ENCODE measurements around the gene OXCT1. TPM values are rescaled to one million over a fixed set of nuclear protein-coding genes. Genes with fewer than 3 reads are reported as not detected.
A peak's percentile ranks its signal among the peaks of the same experiment; 100 is the strongest.

Gene OXCT1
- total and polyA plus RNA-seq, 9 of the 15 experiments (the other 6 are each of a cell fraction or from before 2014, with no cell fraction given), result 24.7 to 61.2 (median 41.9) TPM

GRCh38 chr5:41738710-41739354, 131.4 kb downstream of the OXCT1 start (continued):
- no peak for TF ChIP-seq ZNF75A (CRISPR knock-in tag; IDR thresholded peaks at IDR 0.05)
- no peak for TF ChIP-seq ELK3 (CRISPR knock-in tag; IDR thresholded peaks at IDR 0.05)
- TF ChIP-seq MBD1 (CRISPR knock-in tag; IDR thresholded peaks at IDR 0.05), result no peak
- TF ChIP-seq CTCFL (IDR thresholded peaks at IDR 0.05; ENCODE audit: borderline replicate concordance, insufficient read depth, low read depth, low read length, poor library complexity, severe bottlenecking), result no peak
- TF ChIP-seq PHF20 (IDR thresholded peaks at IDR 0.05; ENCODE audit: partially characterized antibody), result no peak
- TF ChIP-seq EP300 (IDR thresholded peaks at IDR 0.05; ENCODE audit: low read length), result peak; percentile 61; the same call in 1 of the 2 replicates
- no peak for TF ChIP-seq MEF2A (IDR thresholded peaks at IDR 0.05; ENCODE audit: control insufficient read depth, low read depth, low read length)
- no peak for TF ChIP-seq ZNF395 (CRISPR knock-in tag; IDR thresholded peaks at IDR 0.05)
- TF ChIP-seq TFAP4 (CRISPR knock-in tag; IDR thresholded peaks at IDR 0.05; ENCODE audit: borderline replicate concordance), result no peak
- no peak for TF ChIP-seq DEAF1 (CRISPR knock-in tag; IDR thresholded peaks at IDR 0.05)
- no peak for TF ChIP-seq BRCA1 (IDR thresholded peaks at IDR 0.05)
- TF ChIP-seq BRCA1 (CRISPR knock-in tag; IDR thresholded peaks at IDR 0.05), result no peak
- TF ChIP-seq ZC3H11A (IDR thresholded peaks at IDR 0.05; ENCODE audit: low read depth, low read length), result no peak
- no peak for TF ChIP-seq DMBX1 (CRISPR knock-in tag; IDR thresholded peaks at IDR 0.05; ENCODE audit: borderline replicate concordance)
- no peak for TF ChIP-seq ZBTB43 (CRISPR knock-in tag; IDR thresholded peaks at IDR 0.05)
- TF ChIP-seq NFE2L1 (tag; IDR thresholded peaks at IDR 0.05; ENCODE audit: borderline replicate concordance, low read depth), result no peak

Data from K562 (cell line).